Panc1 (cell line): ENCODE data around the gene SLC7A1.
A peak's percentile ranks its signal among the peaks of the same experiment; 100 is the strongest.

Experiments used
- CTCF ChIP-seq: fragments of 450-650 bp; IDR thresholded peaks from 2 replicates; pipeline ENCODE4 v1.5.1; 2017; ENCODE audit warnings: mild to moderate bottlenecking
- POLR2AphosphoS5 ChIP-seq: IDR thresholded peaks from 2 replicates; pipeline ENCODE4 v1.6.1; 2012; ENCODE audit warnings: mild to moderate bottlenecking, low read depth, low read length, moderate library complexity
- SIN3A ChIP-seq: IDR thresholded peaks from 2 replicates; pipeline ENCODE4 v1.6.1; 2012; ENCODE audit warnings: low read depth, mild to moderate bottlenecking, low read length, moderate library complexity, borderline replicate concordance; ENCODE audit not compliant: insufficient read depth

- peak; percentile 88 for TF ChIP-seq CTCF
- no peak for TF ChIP-seq SIN3A
- TF ChIP-seq POLR2AphosphoS5: no peak
Observed at GRCh38 chr13:29472332-29472961, 123.0 kb downstream of the SLC7A1 start.
